Measurements from ENCODE around the gene PPAN.

PPAN gene

GRCh38 chr19:10112895-10113591 is 6.9 kb downstream of the PPAN start:
- in situ Hi-C loops (cut with MboI; ENCODE audit: low sequenced_read_pairs), result no loop called here

- in situ Hi-C loops (cut with MboI; ENCODE audit: low sequenced_read_pairs), result no loop called here
Observed at GRCh38 chr19:10113592-10113963, 7.4 kb downstream of the PPAN start.

- in situ Hi-C loops (cut with MboI; ENCODE audit: low sequenced_read_pairs), result no loop called here
Observed at GRCh38 chr19:10113964-10114650, 7.9 kb downstream of the PPAN start.

GRCh38 chr19:10114651-10115391 is 8.7 kb downstream of the PPAN start:
- in situ Hi-C loops (cut with MboI; ENCODE audit: low sequenced_read_pairs), result no loop called here

GRCh38 chr19:10115392-10116084 is 9.4 kb downstream of the PPAN start:
- in situ Hi-C loops (cut with MboI; ENCODE audit: low sequenced_read_pairs), result no loop called here

GRCh38 chr19:10116085-10116865 is 10.1 kb downstream of the PPAN start:
- in situ Hi-C loops (cut with MboI; ENCODE audit: low sequenced_read_pairs), result no loop called here

- in situ Hi-C loops (cut with MboI; ENCODE audit: low sequenced_read_pairs), result no loop called here
Observed at GRCh38 chr19:10116866-10117616, 10.9 kb downstream of the PPAN start.

GRCh38 chr19:10118960-10119359 is 12.8 kb downstream of the PPAN start:
- in situ Hi-C loops (cut with MboI; ENCODE audit: low sequenced_read_pairs), result no loop called here

- in situ Hi-C loops (cut with MboI; ENCODE audit: low sequenced_read_pairs), result no loop called here
Observed at GRCh38 chr19:10120538-10121189, 14.5 kb downstream of the PPAN start.

GRCh38 chr19:10122045-10122444 is 15.9 kb downstream of the PPAN start:
- in situ Hi-C loops (cut with MboI; ENCODE audit: low sequenced_read_pairs), result no loop called here

GRCh38 chr19:10124429-10124828 is 18.3 kb downstream of the PPAN start:
- in situ Hi-C loops (cut with MboI; ENCODE audit: low sequenced_read_pairs), result no loop called here

GRCh38 chr19:10126213-10126639 is 20.1 kb downstream of the PPAN start:
- in situ Hi-C loops (cut with MboI; ENCODE audit: low sequenced_read_pairs), result no loop called here

- in situ Hi-C loops (cut with MboI; ENCODE audit: low sequenced_read_pairs), result no loop called here
Observed at GRCh38 chr19:10132905-10133304, 26.7 kb downstream of the PPAN start.

- in situ Hi-C loops (cut with MboI; ENCODE audit: low sequenced_read_pairs), result no loop called here
Observed at GRCh38 chr19:10133596-10133995, 27.4 kb downstream of the PPAN start.

GRCh38 chr19:10134040-10134439 is 27.9 kb downstream of the PPAN start:
- in situ Hi-C loops (cut with MboI; ENCODE audit: low sequenced_read_pairs), result no loop called here

- in situ Hi-C loops (cut with MboI; ENCODE audit: low sequenced_read_pairs), result no loop called here
Observed at GRCh38 chr19:10135551-10136334, 29.6 kb downstream of the PPAN start.

- in situ Hi-C loops (cut with MboI; ENCODE audit: low sequenced_read_pairs), result no loop called here
Observed at GRCh38 chr19:10136936-10137335, 30.8 kb downstream of the PPAN start.
